NCI-H774 (cell line): Measurements from ENCODE around the gene UBTD1.

Experiments used
- DNase-seq: peaks from one replicate; lab custom pipeline; 2025; lab: John Stamatoyannopoulos, UW

UBTD1 gene

DNA sequence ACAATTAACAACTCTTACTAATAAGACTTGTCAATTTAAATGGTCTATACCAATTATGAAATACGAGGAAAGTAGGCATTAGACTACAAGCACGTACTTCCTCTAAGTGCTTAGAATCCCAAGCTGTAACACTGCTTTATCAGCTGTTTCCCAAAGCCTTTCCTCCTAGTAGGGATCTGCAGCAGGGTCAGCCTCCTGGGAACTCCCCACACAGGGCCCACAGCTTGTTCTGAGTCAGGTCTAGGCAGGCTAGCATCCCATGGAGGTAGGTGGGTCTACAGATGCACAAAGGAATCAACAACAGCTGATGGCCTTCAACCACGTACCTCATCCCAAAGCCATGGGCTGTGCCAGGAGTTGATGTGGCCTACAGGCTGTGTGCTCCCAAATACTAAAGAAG lies 15.2 kb upstream of the UBTD1 start:
- DNase-seq, result no peak

DNA sequence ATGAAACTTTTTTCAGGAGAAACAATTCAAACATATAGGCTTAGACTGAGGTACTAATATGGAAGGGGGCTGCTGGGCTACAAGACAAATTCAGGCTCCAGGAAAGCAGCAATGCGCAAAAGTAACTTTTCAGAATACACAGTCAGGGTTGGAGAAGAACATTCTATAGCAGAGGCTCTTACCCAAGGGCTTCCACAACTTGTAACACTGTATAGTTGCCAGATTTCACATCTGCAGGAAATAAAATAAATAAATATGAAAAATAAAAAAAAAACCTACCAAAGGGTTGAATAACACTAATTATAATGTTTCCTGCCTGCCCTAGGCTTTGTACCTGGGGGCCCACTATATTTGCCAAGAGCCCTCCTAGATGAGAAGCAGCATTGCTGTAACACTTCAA lies 14.8 kb upstream of the UBTD1 start:
- no peak for DNase-seq

DNA sequence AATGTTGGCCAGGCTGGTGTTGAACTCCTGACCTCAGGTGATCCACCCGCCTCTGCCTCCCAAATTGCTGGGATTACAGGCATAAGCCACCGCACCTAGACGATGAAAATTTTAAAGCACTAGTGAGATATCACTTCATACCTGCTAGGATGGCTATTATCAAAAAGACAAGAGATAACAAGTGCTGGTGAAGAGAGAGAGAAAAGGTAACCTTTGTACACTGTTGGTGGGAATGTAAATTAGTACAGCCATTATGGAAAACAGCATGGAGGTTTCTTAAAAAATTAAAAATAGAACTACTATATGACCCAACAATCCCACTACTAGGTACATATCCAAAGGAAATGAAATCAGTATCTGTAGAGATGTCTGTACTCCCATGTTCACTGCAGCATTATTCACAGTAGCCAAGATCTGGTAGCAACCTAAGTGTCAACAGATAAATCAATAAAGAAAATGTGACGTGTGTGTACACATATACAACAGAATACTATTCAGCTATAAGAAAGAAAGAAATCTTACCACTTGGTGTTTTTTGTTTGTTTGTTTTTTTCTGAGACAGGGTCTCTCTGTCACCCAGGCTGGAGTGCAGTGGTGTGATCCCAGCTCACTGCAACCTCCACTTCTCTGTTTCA lies 13.0 kb upstream of the UBTD1 start:
- no peak for DNase-seq

DNA sequence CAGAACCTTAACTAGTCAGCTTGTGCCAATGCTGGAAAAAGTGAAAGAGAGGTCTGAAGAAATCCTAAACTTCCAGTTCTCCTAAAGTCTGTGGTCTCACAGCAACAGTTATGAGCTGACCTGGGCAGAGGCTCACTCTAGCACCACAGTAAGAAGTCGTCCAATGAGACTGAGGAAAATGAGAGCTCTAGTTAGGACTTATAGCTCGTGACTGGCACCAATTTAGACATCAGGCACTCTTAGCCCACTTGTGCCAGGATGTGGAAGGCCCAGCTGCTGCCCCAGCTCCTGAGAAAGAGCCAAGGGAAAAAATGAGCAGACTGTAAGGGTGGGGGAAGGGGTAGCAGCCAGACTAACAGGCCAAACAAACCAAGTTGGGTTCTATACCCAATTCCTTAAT lies 8.1 kb upstream of the UBTD1 start:
- DNase-seq, result no peak

DNA sequence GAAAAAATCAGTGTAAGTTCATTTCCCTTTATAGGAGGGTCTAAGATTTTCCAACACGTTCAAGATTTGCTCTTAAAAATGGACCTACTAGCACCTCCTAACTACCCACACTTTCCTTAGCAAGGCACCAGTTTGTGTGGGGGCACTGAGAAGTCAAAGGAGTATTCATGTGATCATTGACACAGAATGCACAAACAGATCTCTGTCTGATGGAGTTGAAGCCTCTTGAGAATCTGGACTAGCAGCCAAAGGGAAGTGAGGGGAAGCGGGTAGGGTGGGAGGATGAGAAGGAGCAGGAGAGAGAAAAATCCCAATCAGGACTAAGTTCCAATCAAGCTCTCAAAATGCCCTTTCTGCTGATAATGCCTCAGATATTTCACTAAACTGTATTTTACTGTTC lies 4.6 kb upstream of the UBTD1 start:
- DNase-seq, result no peak

DNA sequence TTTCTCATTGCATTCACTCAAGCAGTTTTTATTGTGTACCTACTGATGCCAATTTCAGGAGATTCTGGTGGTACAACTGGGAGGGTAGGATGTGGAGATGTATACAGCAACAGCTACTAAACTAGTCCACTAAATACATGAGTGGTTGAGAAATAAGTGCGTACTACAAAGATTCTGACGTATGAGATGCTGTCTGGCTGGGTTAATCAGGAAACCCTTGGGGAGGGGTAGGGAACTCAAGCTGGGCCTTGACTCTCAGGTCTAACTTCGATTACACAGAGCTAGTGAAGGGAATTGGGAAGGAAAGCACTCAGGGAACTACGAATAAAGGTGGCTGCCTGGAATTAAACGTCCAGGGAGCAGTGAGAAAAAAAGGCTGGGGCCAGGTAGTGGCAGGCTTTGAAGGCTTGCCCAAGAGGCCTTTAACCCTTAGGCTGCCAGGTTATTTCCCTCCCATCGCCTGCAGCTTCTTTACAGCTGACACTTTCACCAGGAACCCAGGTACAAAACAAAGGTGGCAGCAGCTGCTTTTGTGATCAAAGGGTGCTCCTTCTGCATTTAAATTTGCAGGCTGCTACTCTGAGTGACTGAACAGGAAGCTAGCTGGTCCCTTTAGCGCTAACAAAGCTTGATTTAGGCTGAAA lies 3.7 kb upstream of the UBTD1 start:
- no peak for DNase-seq

DNA sequence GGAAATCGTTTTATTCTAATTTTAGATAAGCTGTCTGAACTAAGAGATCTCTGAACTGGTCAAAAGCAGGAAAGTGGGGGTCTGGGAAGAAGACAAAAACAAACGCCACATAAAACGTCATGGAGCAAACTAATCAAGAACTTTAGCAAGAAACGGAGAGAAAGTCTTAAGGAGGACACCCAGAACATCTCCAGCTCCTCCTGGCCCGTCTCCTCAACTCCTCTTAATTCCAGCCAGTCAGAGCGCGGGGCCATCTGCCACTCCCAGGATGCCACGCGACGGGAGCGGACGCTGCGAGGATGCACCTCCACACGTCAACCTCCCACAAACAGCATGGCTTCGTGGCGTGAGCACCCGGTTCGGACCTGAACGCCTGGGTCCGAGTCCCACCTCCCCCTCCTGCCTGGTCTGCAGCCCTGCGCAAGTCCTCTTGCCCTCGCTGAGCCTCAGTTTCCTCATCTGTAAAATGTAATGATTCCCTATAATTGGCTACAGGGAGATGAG lies 1.1 kb upstream of the UBTD1 start:
- DNase-seq, result peak; percentile 0

DNA sequence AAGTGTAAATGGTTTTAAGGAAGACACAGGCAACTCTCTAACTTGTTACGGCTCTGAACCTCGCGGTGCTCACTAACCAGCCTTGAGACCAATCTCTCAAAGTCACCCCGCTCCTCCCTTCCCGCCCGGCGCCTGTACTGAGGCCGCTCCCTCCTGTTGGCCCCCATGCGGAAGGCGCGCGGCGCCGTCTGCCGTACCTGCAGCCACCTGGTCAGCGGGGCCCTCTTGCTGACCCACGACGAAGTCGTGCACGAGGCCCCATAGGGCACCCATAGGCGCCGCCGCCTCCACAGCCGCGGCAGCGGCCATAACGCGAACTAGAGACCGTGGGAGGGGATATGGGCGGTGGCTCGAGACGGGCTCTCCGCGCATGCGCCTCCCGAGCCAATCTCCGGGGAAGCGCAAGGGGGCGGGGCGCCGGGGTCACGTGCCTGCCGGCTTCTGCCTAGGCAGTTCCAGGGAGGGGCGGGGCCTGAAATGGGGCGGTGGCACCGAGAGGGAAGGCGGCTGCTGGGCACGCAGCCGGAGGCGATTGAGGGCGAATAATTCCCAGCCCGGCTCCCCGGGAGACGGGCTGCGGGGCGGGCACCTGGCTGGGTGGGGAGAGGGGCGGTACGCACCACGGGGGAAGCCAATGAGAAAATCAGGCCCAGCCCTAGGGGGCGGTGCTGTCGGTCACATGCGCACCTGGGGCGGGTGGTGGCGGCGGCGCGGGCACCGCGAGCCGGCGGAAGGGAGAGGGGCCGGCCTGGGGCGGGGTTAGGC lies 466 bp upstream of the UBTD1 start, which contains the start of gene MMS19:
Gene MMS19 (minus strand): TSS at position 347 of the 765 bp plus-strand sequence. CDS start 38 bp downstream, at position 309.
- peak; percentile 95 for DNase-seq

DNA sequence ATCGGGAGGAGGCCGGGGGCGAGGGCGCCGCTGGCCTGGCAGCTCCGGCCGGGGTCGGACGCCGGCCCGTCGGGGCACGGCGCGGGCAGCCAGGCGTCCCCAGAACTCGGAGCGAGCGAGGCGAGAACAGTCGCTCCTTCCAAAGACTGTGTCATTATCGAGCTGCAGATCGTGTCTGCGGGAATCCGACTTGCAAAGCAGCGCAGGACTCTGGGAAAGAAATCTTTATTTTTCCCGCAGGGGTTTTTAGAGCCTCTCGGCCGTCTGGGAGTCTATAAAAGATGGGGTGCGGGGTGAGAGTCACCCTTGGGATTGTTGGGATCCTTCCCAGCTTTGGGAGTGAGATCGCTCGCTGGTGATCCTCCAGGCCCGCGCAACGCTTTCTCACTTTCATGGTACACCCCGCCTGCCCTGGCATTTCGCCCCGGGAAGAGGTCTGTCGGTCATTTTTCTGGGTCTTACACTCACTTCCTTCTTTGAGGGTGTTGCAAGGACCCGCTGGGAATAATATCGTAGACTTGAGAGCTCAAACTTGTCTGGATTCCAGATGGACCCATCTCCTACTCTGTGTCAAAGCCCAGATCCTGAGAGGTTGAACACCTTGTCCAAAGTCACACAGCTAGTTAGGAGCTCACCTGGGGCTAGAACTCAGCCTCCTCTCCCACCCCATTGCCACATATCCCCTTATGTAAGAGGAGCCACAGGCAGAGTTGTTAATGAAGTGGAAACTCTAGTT lies 1.0 kb downstream of the UBTD1 start:
- no peak for DNase-seq

DNA sequence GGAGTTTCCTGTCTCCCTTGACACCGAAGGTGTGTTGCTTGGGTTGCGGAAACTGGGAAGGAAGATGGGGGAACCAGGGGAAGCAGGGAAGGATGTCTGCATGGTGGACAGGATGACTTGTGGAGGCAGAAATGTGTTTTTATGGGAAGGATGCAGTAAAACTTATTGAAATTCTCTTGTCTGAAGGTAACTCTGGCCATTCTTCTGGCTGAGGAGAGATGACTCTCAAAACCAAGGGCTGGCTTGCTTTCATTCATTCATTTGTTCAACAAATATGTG lies 1.5 kb downstream of the UBTD1 start:
- no peak for DNase-seq

DNA sequence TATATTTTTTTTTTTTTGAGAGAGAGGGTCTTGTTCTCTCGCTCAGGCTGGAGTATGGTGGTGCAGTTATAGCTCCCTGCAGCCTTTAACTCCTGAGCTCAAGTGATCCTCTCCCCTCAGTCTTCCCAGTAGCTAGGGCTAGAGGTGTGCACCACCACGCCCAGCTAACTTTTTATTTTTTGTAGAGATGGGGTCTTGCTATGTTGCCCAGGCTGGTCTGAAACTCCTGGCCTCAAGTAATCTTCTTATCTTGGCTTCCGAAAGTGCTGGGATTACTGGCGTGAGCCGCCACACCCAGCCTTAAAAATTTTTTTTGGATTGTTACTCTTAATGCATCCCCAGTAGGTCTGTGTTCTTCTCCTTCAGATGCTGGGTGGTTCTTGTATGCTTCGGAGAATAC lies 4.2 kb downstream of the UBTD1 start:
- DNase-seq, result no peak

DNA sequence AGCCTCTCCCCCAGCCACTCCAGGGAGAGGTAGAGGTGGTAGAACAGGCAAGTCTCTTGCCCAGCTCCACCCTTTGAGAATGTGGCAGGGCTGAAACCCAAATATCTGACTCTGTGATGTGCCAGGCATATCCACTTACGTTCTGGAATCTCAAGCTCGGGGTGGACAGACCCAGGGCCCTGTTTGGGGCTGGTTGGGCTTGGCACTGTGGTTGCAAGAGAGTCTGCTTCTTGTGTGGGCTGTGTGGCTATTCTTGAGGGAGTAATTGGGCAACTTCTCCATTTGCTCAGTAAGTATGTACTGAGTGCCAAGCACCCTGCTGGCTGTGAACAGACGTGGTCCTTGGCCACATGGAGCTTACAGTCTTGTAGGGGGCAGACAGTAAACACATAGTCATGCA lies 4.7 kb downstream of the UBTD1 start:
- no peak for DNase-seq

DNA sequence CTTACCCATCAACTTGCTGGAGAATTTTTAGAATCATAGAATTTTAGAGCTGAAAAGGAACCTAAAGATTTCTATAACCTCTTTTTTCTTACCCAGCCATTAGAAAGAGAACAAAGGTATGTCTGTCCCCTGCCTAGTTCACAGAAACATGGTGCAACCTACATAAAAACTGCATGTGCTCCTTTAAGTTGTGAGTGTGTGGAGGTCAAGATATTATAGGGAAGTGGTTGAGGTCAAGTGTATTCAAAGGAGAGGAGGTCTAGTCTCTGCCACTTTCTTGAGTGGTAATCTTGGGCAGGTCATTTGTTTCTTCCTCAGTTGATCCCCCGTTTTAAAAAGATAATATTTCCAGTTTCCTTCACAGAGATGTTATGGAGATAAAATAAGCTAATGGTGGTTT lies 6.4 kb downstream of the UBTD1 start:
- no peak for DNase-seq

DNA sequence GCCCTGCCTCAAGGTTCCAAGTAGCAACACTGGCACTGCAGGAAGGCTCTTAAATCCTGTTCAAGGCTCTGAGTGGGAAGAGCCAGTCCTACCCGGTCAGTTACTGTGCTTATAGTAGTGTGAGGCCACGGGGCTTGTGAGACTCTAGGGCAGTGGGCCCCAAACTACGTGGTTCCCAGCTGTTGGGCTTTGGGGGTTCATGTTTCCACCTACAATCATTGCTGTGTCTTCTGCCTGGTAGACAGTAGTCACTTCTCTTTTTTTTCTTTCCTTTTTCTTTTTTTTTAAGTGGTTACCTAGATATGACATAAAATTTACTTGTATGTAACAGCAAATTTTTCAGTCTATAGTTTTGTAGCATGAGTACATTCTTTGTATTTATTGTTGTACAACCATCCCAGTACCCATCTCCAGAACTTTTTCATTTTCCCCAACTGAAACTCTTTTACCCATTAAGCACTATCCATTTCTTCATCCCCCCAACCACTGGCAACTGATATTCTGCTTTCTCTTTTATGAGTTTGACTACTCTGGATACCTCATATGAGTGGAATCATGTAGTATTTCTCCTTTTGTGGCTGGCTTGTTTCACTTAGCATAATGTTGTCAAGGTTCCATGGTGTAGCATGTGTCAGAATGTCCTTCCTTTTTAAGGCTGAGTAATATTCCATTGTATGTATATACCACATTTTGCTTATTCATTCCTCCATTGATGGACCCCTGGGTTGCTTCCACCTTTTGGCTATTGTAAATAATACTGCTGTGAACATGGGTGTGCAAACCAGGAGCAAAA lies 7.7 kb downstream of the UBTD1 start:
- no peak for DNase-seq

DNA sequence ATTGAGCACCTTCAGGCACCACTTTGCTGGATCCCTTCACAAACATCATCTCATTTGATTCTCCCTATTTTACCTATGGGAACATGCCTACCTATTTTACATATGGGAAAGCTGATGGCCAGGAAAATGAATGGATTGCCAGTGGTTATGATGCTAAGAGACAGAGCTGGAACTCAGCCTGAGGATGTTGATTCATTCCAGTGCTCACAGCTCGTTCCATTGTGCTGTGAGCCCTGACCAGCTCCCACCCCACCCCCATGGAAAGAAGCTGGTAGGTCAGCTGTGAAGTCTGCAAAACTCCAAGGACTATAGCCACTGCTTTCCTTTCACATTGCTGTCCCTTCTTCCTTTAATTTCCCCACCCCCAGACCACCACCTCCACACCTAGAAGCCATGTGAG lies 9.6 kb downstream of the UBTD1 start:
- DNase-seq, result no peak

DNA sequence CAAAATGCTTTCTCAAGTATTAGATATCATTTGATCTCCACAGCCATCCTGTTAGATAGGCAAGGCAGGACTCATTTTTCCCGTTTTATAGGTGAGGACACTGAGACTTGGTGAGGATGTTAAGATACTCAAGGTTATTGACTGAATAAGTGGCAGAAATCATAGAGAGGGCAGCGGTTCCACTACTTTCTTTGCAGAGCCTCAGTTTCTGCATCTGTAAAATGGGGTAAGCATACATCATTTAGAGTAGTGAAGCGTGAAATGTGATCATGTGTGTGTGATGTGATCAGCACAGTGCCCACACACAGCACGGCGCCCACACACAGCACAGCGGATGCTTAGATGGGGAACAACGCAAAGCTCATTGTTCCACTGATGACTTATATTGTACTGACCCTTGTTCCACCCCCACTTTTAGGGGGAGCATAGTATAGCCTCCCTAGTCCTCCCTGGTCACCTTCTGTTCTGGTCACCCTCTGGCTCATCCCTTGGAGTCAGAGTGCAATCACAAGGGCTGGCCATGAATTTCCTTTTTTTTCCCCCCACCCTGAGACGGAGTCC lies 10.5 kb downstream of the UBTD1 start:
- no peak for DNase-seq

DNA sequence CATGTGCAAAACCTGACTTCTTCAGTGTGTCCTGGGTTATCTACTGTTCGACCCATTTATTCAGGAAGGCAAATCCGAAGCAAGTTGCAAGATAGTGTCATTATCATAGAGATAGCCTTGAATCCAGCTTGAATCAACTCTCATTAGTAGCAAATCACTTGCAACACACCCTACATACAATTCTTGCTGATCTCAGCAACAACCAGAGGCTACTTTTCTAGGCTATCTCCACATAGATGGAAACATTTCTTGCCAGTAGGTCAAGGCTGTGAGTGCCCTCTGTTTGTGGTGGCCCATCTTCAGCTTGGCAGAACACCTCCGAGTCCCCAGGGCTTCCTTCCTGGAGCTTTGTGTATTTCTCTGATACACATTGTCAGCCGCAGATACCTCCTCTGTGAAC lies 12.0 kb downstream of the UBTD1 start:
- no peak for DNase-seq

DNA sequence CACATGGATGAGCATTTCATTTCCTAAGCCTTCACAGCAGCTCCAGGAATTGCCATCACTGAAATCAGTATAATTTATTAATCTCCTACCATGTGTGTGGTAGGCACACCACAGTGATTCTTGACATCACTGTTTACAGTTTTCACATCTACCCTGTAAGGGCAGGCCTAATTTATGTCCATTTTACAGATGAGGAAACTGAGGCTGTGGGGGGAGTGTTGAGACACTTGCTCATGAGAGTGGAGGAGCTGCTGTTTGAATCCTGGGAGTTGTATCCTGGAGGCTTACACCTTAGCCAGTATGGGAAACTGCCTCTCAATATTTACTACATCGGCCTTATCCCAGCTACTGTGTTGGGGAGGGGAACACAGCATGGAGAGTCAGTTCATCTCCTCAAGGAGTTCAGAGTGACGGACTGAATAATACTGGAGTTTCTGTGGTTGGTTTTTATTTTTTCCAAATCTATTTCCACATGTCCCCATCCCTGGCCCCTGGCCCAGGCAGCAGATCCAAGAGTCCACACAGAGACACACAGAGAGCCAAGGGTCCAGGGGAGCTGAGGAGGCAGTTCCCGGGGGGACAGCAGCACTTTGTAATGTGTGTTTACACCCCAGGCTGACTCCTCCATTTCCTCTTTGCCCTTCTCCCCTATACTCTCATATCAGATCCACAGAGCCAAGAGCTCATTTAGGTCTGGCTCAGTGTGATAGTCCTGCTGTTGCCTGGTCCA lies 13.2 kb downstream of the UBTD1 start:
- DNase-seq, result no peak

DNA sequence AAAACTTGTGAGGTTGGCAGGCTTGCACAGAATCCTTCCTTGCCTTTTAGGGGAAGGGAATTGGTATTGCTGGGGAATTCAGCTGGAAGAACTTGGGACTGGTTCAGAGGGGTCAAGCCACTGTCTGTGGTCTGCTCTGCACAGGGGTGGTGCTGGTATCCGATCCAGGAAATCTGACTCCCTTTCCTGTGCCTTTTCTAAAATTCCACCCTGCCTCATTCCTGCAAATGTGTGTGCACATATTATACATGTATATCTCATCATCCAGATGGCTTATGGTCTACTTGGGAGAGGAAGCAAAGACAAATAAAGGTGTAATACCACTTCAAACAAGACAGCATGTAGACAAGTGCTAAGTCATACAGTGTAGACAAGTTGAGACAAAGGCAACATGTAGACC lies 14.3 kb downstream of the UBTD1 start:
- no peak for DNase-seq

DNA sequence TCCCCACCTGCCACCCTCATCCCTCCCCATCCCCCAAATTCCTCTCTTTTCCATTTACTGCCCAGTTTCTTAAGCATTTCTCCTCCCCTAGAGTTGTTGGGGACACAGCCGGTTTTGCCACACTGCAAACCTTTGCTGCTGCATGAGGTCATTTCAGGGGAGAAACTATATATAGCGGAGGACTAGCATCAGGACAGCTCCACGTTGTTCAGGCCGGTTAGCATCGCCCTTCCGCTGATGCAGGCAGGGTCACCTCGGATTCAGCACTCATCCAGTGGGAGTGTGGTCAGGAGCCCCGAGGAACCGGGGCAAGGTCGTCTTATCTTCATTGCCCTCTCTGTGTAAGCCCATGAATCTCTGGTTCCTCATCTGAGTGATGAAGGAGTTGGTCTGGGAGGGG lies 15.6 kb downstream of the UBTD1 start:
- DNase-seq, result no peak
